ENCODE results near the gene COX6B2.
A peak's percentile ranks its signal among the peaks of the same experiment; 100 is the strongest.

The COX6B2 gene

DNA sequence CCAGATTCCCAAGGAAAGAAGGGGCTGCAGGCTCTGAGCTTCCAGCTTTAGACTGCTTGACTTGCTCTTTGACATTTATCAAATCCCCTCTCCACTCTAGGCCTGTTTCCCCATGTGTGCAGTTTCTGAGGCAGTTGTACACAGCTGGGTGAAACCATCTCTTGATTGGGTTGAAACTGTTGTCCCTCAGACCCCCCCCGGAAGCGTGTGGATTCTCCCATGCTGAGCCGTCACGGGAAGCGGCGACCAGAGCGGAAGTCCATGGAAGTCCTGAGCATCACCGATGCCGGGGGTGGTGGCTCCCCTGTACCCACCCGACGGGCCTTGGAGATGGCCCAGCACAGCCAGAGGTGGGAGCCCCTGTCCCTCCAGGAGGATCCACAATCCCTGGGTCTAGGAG is 51.0 kb downstream of the COX6B2 start:
- no peak for DNase-seq (ENCODE audit: extremely low read depth, low read depth)
- no peak for TF ChIP-seq CTCF (IDR thresholded peaks at IDR 0.05; ENCODE audit: low read depth, low read length, missing control alignments)
- no peak overlapping the region for H3K4me3 ChIP-seq (replicated peaks; ENCODE audit: low read depth, low read length)

DNA sequence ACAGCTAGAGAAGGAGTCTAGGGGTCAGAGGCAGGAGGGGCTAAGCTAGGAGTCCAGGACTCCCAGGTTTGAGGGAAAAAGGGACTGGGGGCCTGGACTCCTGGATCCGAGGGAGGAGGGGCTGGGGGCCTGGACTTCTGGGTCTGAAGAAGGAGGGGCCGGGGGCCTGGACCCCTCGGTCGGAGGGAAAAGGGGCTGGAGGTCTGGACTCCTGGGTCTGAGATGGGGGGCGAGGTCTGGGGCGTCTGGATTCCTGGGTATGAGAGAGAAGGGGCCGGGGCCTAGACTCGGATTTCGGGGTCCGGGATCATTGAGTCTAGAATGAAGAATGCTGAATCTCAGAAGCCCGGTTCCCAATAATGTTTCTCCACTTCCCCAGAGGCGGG is 52.2 kb downstream of the COX6B2 start:
- DNase-seq (ENCODE audit: extremely low read depth, low read depth) = no peak
- TF ChIP-seq CTCF (IDR thresholded peaks at IDR 0.05; ENCODE audit: low read depth, low read length, missing control alignments) = no peak
- no peak overlapping the region for H3K4me3 ChIP-seq (replicated peaks; ENCODE audit: low read depth, low read length)

- TF ChIP-seq CTCF (IDR thresholded peaks at IDR 0.05; ENCODE audit: low read depth, low read length, missing control alignments) = peak; percentile 84
- 0 out of 2 replicates have a peak overlapping the region, but pooled peaks have one; percentile 6 for H3K4me3 ChIP-seq (replicated peaks; ENCODE audit: low read depth, low read length)
- peak; percentile 55 for DNase-seq (ENCODE audit: extremely low read depth, low read depth)
These were observed 52.8 kb downstream of the COX6B2 start for GRCh38 chr19:55301459-55302317.

DNA sequence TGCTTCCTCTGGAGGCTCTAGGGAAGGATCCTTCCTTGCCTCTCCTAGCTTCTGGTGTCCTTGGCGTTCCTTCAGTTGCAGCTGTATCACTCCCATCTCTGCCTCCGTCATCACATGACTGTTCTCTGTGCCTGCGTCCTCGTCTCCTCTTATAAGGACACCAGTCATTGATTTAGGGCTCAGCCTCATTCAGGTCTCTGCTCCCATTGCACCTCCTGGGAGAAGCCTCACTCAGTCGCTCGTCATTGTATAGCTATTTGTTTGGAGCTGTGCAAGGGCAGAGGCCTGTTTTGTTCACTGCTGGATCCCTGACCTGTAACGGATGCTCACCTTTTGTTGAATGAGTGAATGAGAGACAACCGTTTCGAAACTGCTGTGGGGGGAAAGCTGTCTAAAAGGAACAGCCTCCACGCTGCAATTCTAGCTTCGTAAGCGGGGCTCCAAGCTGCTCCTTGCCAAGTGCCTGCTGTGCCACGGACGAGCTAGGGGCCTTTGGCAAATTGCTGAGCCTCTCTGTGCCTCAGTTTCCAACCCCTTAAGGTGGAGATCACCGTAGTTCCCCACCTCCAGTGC is 53.5 kb downstream of the COX6B2 start:
- H3K4me3 ChIP-seq (replicated peaks; ENCODE audit: low read depth, low read length) = no peak overlapping the region
- TF ChIP-seq CTCF (IDR thresholded peaks at IDR 0.05; ENCODE audit: low read depth, low read length, missing control alignments) = no peak
- DNase-seq (ENCODE audit: extremely low read depth, low read depth) = no peak

DNA sequence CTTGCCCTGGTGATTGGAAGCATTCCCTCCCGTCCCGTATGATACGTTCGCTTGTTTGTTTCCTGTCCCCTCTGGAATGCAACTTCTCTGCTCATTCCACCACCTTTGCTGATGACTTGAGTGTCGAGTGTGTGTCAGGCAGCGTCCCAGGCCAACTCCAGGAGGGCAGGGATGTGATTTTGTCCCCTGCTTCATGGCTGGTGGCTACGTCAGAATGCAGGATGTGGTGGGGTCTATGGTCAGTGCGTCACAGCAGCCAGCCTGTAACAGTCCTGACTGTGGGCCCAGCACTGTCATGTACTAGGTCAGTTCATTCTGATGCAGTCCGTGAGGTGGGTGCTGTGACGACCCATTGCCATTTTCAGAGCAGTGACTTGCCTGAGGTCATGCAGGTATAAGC is 54.5 kb downstream of the COX6B2 start:
- TF ChIP-seq CTCF (IDR thresholded peaks at IDR 0.05; ENCODE audit: low read depth, low read length, missing control alignments) = no peak
- no peak for DNase-seq (ENCODE audit: extremely low read depth, low read depth)
- no peak overlapping the region for H3K4me3 ChIP-seq (replicated peaks; ENCODE audit: low read depth, low read length)
